Peyer's patch (tissue), 4 donors: ENCODE data around the gene PTPN9.

Experiments
- POLR2A ChIP-seq, 2 donors: fragments of 450-650 bp; IDR thresholded peaks; one replicate each; pipeline ENCODE4 v1.5.1; 2017; ENCODE audit warnings: antibody characterized with exemption in 2 of 2, mild to moderate bottlenecking in 2 of 2, moderate library complexity in 2 of 2
- TF ChIP-seq, protein P1 (sequence below), 6 experiments: fragments of 450-650 bp in 4 of 6; fragments of 200-600 bp in 2 of 6; sonication (generic) in 1 of 6; IDR thresholded peaks; one replicate each; pipeline ENCODE4 v1.5.1; 2017 to 2019; ENCODE audit warnings: antibody characterized with exemption in 6 of 6, mild to moderate bottlenecking in 3 of 6, moderate library complexity in 1 of 6

DNA sequence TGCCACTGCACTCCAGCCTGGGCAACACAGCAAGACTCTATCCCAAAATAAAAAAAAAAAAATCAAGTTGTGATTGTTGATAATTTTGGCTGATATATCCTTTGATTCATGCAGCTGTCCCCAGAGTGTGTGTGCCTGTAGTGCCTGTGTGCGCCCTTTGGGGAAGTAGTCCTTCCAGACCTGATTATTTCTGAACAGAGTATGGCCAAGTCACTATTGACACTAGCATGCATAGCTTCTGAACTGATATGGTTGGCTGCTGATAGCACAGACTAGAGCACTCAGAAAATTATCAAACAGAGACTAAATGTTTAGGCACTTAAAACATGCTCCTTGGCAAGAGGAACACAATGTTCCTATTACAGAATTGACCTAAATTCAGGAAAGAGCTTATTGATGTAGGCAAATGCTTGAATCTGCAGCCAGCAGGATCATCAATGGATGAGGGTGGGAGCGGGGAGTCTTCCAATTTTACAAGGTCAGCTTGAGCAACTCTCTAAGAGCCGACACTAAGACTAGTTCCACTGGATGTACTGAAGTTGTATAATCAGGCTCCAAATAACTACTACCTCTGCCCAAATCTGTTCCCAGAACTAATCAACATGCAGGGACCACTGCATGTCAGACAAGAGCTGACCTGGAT is 17.7 kb upstream of the PTPN9 start:
- TF ChIP-seq, protein P1, sequence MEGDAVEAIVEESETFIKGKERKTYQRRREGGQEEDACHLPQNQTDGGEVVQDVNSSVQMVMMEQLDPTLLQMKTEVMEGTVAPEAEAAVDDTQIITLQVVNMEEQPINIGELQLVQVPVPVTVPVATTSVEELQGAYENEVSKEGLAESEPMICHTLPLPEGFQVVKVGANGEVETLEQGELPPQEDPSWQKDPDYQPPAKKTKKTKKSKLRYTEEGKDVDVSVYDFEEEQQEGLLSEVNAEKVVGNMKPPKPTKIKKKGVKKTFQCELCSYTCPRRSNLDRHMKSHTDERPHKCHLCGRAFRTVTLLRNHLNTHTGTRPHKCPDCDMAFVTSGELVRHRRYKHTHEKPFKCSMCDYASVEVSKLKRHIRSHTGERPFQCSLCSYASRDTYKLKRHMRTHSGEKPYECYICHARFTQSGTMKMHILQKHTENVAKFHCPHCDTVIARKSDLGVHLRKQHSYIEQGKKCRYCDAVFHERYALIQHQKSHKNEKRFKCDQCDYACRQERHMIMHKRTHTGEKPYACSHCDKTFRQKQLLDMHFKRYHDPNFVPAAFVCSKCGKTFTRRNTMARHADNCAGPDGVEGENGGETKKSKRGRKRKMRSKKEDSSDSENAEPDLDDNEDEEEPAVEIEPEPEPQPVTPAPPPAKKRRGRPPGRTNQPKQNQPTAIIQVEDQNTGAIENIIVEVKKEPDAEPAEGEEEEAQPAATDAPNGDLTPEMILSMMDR (IDR thresholded peaks at IDR 0.05): no peak
- TF ChIP-seq POLR2A (IDR thresholded peaks at IDR 0.05): no peak
